Activated T-helper 2 cell treated with anti-CD3 and anti-CD28 coated beads, Interferon-gamma antibody, Interleukin-2, Interleukin-4, amounts not matched to agents 10 μg/mL and 5 μg/mL and 100 μg/mL, durations not matched to agents 14 hours and 24 hours and 36 hours (primary cell): ENCODE results near the gene SPRR2G. TPM values are rescaled to one million over a fixed set of nuclear protein-coding genes. Genes with fewer than 3 reads are reported as not detected.

Experiments used
- total RNA-seq: library from RNA; stranded (reverse); gene quantifications from 2 replicates; pipeline ENCODE4 v1.2.3, GENCODE V29; 2022

SPRR2G gene
- total RNA-seq, 1 donor from 2014 or later, result not detected

Other genes starting within 250 kb of the SPRR2G start
- not detected in 2 replicates for gene IVL, start 242.3 kb downstream of the SPRR2G start, total RNA-seq
- not detected in 2 replicates for gene SPRR5, start 203.7 kb downstream of the SPRR2G start, total RNA-seq
- gene SPRR4, start 180.2 kb downstream of the SPRR2G start, total RNA-seq, result not detected in 2 replicates
- gene SPRR1A, start 166.8 kb downstream of the SPRR2G start, total RNA-seq, result not detected in 2 replicates
- gene SPRR3, start 149.1 kb downstream of the SPRR2G start, total RNA-seq, result not detected in 2 replicates
- gene SPRR1B, start 119.7 kb downstream of the SPRR2G start, total RNA-seq, result not detected in 2 replicates
- not detected in 2 replicates for gene SPRR2D, start 109.8 kb downstream of the SPRR2G start, total RNA-seq
- not detected in 2 replicates for gene SPRR2A, start 93.4 kb downstream of the SPRR2G start, total RNA-seq
- gene SPRR2B, start 79.3 kb downstream of the SPRR2G start, total RNA-seq, result not detected in 2 replicates
- not detected in 2 replicates for gene SPRR2E, start 56.4 kb downstream of the SPRR2G start, total RNA-seq
- not detected in 2 replicates for gene SPRR2F, start 37.4 kb downstream of the SPRR2G start, total RNA-seq
- gene LELP1, start 52.5 kb upstream of the SPRR2G start, total RNA-seq, result not detected in 2 replicates
- not detected in 2 replicates for gene PRR9, start 66.7 kb upstream of the SPRR2G start, total RNA-seq
- gene LORICRIN, start 108.8 kb upstream of the SPRR2G start, total RNA-seq, result not detected in 2 replicates
- not detected in 2 replicates for gene PGLYRP3, start 162.1 kb upstream of the SPRR2G start, total RNA-seq
- not detected in 2 replicates for gene PGLYRP4, start 198.0 kb upstream of the SPRR2G start, total RNA-seq
- gene S100A9, start 207.0 kb upstream of the SPRR2G start, total RNA-seq, result not detected in 2 replicates
- not detected in 2 replicates for gene S100A12, start 224.7 kb upstream of the SPRR2G start, total RNA-seq
- not detected in 2 replicates for gene S100A8, start 240.2 kb upstream of the SPRR2G start, total RNA-seq